Heart left ventricle (tissue), 16 donors: Measurements from ENCODE around the gene RIC8A. TPM values are rescaled to one million over a fixed set of nuclear protein-coding genes. Genes with fewer than 3 reads are reported as not detected.
"Not testable (repeated sequence)": the region's sequence is repeated elsewhere in the genome, so short reads cannot be mapped to it uniquely, and the experiment has no call there.

Experiments used
- ATAC-seq, 4 donors: fragments of 200-7000 bp; cut with Tn5 transposase; one replicate each; pipeline ENCODE4 v1.9.1; 2020 to 2022; ENCODE audit warnings: moderate library complexity in 4 of 4, mild to moderate bottlenecking in 3 of 4, moderate number of reproducible peaks in 1 of 4
- DNase-seq, 5 donors: peaks; one replicate each; pipeline ENCODE4 v3.0.0-alpha.2; 2020
- H3K27ac ChIP-seq, 12 donors: fragments of 200-600 bp; sonication (generic) in 4 of 12; one replicate each; pipeline versions ENCODE4 v1.5.0 to v1.8.0; 2016 to 2022; ENCODE audit warnings: mild to moderate bottlenecking in 2 of 12
- H3K27me3 ChIP-seq, 9 donors: fragments of 200-600 bp; sonication (generic) in 2 of 9; one replicate each; pipeline versions ENCODE4 v1.5.1 to v1.8.0; 2016 to 2022; ENCODE audit warnings: mild to moderate bottlenecking in 3 of 9
- H3K36me3 ChIP-seq, 9 donors: fragments of 200-600 bp; sonication (generic) in 2 of 9; one replicate each; pipeline versions ENCODE4 v1.5.0 to v1.8.0; 2018 to 2022; ENCODE audit warnings: mild to moderate bottlenecking in 2 of 9
- H3K4me1 ChIP-seq, 12 donors: fragments of 200-600 bp; sonication (generic) in 4 of 12; one replicate each; pipeline versions ENCODE4 v1.5.0 to v1.8.0; 2016 to 2022; ENCODE audit warnings: mild to moderate bottlenecking in 3 of 12
- H3K4me3 ChIP-seq, 12 donors: fragments of 200-600 bp; sonication (generic) in 4 of 12; one replicate each; pipeline versions ENCODE4 v1.5.0 to v1.8.0; 2017 to 2022; ENCODE audit warnings: mild to moderate bottlenecking in 9 of 12, moderate library complexity in 4 of 12
- H3K9me3 ChIP-seq, 12 donors: fragments of 200-600 bp; sonication (generic) in 4 of 12; one replicate each; pipeline versions ENCODE4 v1.5.0 to v1.8.0; 2016 to 2022; ENCODE audit warnings: mild to moderate bottlenecking in 1 of 12
- POLR2A ChIP-seq, 2 donors: fragments of 450-650 bp; IDR thresholded peaks; one replicate each; pipeline ENCODE4 v1.6.1; 2017; ENCODE audit warnings: antibody characterized with exemption in 2 of 2, mild to moderate bottlenecking in 2 of 2, moderate library complexity in 2 of 2
- WGBS, 4 donors: extraction: QIAGEN DNeasy Blood & Tissue Kit in 2 of 4; methylation state at CpG; one replicate each; pipeline versions ENCODE4 v1.1.5 to v1.1.7; 2013 to 2018; 5-methylcytosine and 5-hydroxymethylcytosine counted together
- intact Hi-C, 10 donors: fragments of 100-400 bp; cut with DNase I; formaldehyde crosslinking; loops; one replicate each; pipeline versions ENCODE4 v1.11.1 to v1.14.2; 2022
- polyA plus RNA-seq, 2 donors: library from polyadenylated mRNA; stranded (reverse); fragments of 200-250 nt; gene quantifications; one replicate each; pipeline ENCODE4 v1.2.3, GENCODE V29; 2013
- total RNA-seq, 9 donors: library from RNA; depleted of rRNA in 2 of 9; stranded (reverse); fragments of >200 nt in 2 of 9; fragmentation: NEBNext Ultra II Directional in 3 of 9; extraction: Animal tissue kit (Norgen Biotek cat#: 25700) in 3 of 9; gene quantifications; one replicate each; pipeline versions ENCODE4 v1.1.0 to v1.2.4, GENCODE V29; 2016 to 2023
- TF ChIP-seq, protein P1 (sequence below), 12 donors: fragments of 200-600 bp; sonication (generic) in 4 of 12; IDR thresholded peaks; one replicate each; pipeline versions ENCODE4 v1.5.0 to v1.8.0; 2018 to 2022; ENCODE audit warnings: antibody characterized with exemption in 12 of 12, mild to moderate bottlenecking in 5 of 12
- donor health status: ischemic (EF 13 %, LVEDD 7.1; RV severe dilation, severe dysfunction).
- donor health status: healthy with polysubstance abuse.
- donor health status: DM: no; HTN: yes; CAD: no.
- donor health status: DM: no; HTN: no; CAD: no.
- donor health status: ischemic (EF 25% LVEDD 6.9; RV normal size, moderate dysfunction).
- donor health status: ischemic (EF 25% LVEDD 5.7; RV mildly dilated, moderate dysfunction).
- donor health status: healthy.
- donor health status: DM: yes; HTN: yes; CAD: no.
- donor health status: ischemic (EF 35%, LVEDD 5.7; RV mildly dilated, moderate dysfunction).
- donor health status: nonischemic (EF 11% LVEDD 7.7; RV severe dilation, severe dysfunction).
- donor health status: DM: yes; HTN: yes; CAD: no.
- donor health status: PGD.
- donor health status: ischemic (EF 29% LVEDD 5.4; RV normal size, mild dysfunction).
- donor health status: nonischemic (EF 23%, LVEDD 6.1; RV moderate dilation, normal function).

RIC8A gene
- total and polyA plus RNA-seq, 11 donors: 32.7 to 99.5 (median 74.3) TPM

DNA sequence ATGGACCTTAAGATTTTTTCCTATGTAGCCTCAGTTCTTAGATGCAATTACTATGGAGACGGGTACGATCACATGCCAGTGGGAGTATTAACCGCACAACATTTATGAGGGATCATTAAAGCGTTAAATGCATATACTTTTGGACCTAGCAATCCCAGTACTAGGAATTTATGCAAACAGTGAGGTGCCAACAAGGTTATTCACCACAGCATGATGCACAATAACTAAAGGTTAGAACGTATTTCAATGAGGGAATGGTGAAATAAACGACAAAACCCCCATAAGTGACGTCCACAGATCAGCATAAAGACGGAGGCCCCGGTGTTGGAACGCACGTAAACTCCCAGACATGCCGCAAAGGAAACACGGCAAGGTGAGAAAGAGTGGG lies 28.1 kb downstream of the RIC8A start:
- Histone ChIP-seq H3K27me3 (no peaks in the 10 kb centered on the region), H3K4me3 (peak overlapping the region; percentile 72 to 100 (median 88)), H3K27ac (peak overlapping the region; percentile 91 to 98 (median 95)), H3K9me3 (no peaks in the 10 kb centered on the region), H3K36me3 (peaks cover 0 to 28% (median 12%) of the 10 kb centered on the region in 9 donors), H3K4me1 (peaks cover 9 to 39% (median 24%) of the 10 kb centered on the region in 12 donors)
- no peak for DNase-seq
- intact Hi-C loops: loop anchor here in 2 of 10 donors (2.0 kb wide), 2 partner anchors 25 to 27 kb away; no protein-coding TSS in a partner anchor
- WGBS, 4 donors: 3 to 5% (median 3%) methylated on average over 13 of the region's 13 CpGs
- TF ChIP-seq, protein P1, sequence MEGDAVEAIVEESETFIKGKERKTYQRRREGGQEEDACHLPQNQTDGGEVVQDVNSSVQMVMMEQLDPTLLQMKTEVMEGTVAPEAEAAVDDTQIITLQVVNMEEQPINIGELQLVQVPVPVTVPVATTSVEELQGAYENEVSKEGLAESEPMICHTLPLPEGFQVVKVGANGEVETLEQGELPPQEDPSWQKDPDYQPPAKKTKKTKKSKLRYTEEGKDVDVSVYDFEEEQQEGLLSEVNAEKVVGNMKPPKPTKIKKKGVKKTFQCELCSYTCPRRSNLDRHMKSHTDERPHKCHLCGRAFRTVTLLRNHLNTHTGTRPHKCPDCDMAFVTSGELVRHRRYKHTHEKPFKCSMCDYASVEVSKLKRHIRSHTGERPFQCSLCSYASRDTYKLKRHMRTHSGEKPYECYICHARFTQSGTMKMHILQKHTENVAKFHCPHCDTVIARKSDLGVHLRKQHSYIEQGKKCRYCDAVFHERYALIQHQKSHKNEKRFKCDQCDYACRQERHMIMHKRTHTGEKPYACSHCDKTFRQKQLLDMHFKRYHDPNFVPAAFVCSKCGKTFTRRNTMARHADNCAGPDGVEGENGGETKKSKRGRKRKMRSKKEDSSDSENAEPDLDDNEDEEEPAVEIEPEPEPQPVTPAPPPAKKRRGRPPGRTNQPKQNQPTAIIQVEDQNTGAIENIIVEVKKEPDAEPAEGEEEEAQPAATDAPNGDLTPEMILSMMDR (IDR thresholded peaks at IDR 0.05): no peak
- TF ChIP-seq POLR2A (IDR thresholded peaks at IDR 0.05): no peak
- peak in 3 of 4 donors; percentile 1 to 8 (median 2) for ATAC-seq

GRCh38 chr11:235997-236773 lies 28.7 kb downstream of the RIC8A start, which contains the start of gene SIRT3:
Gene SIRT3, minus strand, starts transcription at chr11:236342. Its CDS starts 14 bp downstream, at chr11:236328.
- DNase-seq: peak; percentile 85 to 90 (median 86)

DNA sequence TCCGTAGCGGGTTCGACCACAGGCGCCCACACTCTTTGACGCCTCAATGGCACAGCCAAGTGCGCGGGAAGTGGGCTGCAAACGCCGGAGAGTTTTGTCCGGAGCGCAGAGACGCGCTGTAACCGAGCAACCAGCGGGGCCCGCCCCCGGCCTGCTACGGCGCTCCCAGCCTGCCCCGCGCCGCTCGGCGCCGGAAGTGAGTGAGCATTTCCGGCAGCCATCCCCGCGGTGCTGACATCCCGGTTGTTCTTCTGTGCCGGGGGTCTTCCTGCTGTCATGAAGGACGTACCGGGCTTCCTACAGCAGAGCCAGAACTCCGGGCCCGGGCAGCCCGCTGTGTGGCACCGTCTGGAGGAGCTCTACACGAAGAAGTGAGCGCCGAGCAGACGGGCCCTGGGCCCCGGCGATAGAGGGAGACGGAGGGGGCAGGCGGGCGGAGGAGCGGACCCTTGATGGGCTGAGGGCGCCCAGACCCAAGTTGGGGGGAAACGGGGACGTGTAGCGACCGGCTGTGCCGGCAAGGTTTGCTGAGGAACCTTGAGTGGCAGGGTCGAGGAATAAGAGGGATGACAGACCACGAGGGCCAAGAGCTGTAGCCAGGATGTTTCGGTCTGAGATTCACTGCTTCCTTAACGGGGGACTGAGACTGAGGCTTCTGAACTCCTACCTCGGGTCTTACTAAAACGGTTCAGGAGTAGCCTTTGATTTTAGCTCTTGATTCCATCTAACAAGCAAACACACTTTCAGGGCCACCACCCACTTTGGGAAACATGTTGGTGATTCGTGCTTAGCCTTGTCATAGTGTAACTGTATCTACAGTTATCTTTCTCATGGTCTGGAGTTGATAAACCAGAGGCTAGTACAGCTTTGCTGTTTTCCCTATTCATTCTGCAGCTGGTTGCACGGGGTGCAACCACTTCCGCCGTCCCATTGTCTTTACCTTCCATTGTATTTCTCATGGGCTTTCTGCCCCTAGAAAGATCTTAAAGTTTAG lies 29.6 kb downstream of the RIC8A start, which contains the start of gene PSMD13:
PSMD13 (plus strand) TSS at position 203 of the 994 bp plus-strand sequence; CDS start at position 277, 74 bp downstream.
- Histone ChIP-seq H3K27ac (peak within 1 kb of the TSS; percentile 91 to 98 (median 95)), H3K4me1 (peaks cover 9 to 52% (median 30%) of the 10 kb centered on the region in 12 donors), H3K4me3 (peak within 1 kb of the TSS; percentile 83 to 100 (median 94)), H3K27me3 (no peaks in the 10 kb centered on the region), H3K9me3 (no peaks in the 10 kb centered on the region), H3K36me3 (peaks cover 0 to 42% (median 27%) of the 10 kb centered on the region in 9 donors)
- peak; percentile 93 to 97 (median 94) for ATAC-seq
- DNase-seq: peak; percentile 89 to 93 (median 90)
- 1 to 2% (median 2%) methylated on average over 31 to 62 of the region's 62 CpGs for WGBS, 4 donors
- peak in 1 of 2 donors; percentile 45 for TF ChIP-seq POLR2A (IDR thresholded peaks at IDR 0.05)
- TF ChIP-seq, protein P1 (IDR thresholded peaks at IDR 0.05): peak in 1 of 12 donors; percentile 16
- intact Hi-C loops: loop anchor here in 4 of 10 donors (1.0 to 2.0 kb wide), 5 partner anchors 28 to 52 kb away; partner anchors contain the start of genes BET1L (in 2 of the 4), RIC8A (in 2 of the 4) and PGGHG (in 1 of the 4)

More at GRCh38 chr11:235997-236773, 28.7 kb downstream of the RIC8A start, which contains the start of gene SIRT3:
- ATAC-seq: peak; percentile 82 to 92 (median 90)
- 0 to 1% (median 0%) methylated on average over 7 to 70 of the region's 70 CpGs for WGBS, 4 donors
- Histone ChIP-seq H3K27me3 (no peaks in the 10 kb centered on the region), H3K4me3 (peak within 1 kb of the TSS; percentile 83 to 100 (median 94)), H3K36me3 (peaks cover 0 to 34% (median 18%) of the 10 kb centered on the region in 9 donors), H3K27ac (peak within 1 kb of the TSS; percentile 91 to 98 (median 95)), H3K4me1 (peaks cover 9 to 43% (median 25%) of the 10 kb centered on the region in 12 donors), H3K9me3 (no peaks in the 10 kb centered on the region)
- TF ChIP-seq POLR2A (IDR thresholded peaks at IDR 0.05): peak in 1 of 2 donors; percentile 64
- TF ChIP-seq, protein P1 (IDR thresholded peaks at IDR 0.05): peak in 4 of 12 donors; percentile 10 to 19 (median 12)
- intact Hi-C loops: loop anchor here in 6 of 10 donors (1.0 to 2.0 kb wide), 6 partner anchors 25 to 53 kb away; partner anchors contain the start of genes BET1L (in 2 of the 6), RIC8A (in 2 of the 6) and PGGHG (in 1 of the 6)

- intact Hi-C loops, H3K27ac ChIP-seq, H3K9me3 ChIP-seq, ATAC-seq, DNase-seq, H3K27me3 ChIP-seq: not testable (repeated sequence)
- peaks cover 0 to 47% (median 40%) of the 10 kb centered on the region in 9 donors for H3K36me3 ChIP-seq
- 80 to 87% (median 82%) methylated on average over 7 of the region's 7 CpGs for WGBS, 4 donors
- peaks cover 9 to 58% (median 30%) of the 10 kb centered on the region in 12 donors for H3K4me1 ChIP-seq
- peak overlapping the region in 4 of 12 donors; percentile 83 to 97 (median 86) for H3K4me3 ChIP-seq
These were observed 30.8 kb downstream of the RIC8A start for GRCh38 chr11:238346-238745.
